ENCODE measurements around the gene CDKN2C.

CDKN2C gene

DNA sequence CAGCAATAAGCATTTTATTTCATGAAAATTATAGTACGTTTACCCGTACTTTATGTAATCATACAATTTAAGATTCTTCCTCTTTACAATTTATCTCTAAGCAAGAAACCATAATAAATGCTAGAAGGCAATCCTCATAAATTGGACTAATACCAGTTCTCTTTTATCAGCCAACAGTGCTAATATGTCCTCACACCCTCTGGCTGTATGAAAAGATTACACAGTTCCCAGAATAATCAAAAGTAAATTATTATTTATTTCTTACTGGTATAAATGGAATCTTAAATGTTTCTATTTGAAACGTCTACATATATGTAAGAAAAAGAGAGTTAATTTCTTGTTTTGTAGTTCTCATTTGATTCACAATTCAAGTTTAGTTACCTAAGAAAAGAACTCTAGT lies 3.1 kb upstream of the CDKN2C start:
- DNase-seq = no peak

- no peak for DNase-seq
Observed at GRCh38 chr1:50967416-50968157, 2.5 kb upstream of the CDKN2C start.

DNA sequence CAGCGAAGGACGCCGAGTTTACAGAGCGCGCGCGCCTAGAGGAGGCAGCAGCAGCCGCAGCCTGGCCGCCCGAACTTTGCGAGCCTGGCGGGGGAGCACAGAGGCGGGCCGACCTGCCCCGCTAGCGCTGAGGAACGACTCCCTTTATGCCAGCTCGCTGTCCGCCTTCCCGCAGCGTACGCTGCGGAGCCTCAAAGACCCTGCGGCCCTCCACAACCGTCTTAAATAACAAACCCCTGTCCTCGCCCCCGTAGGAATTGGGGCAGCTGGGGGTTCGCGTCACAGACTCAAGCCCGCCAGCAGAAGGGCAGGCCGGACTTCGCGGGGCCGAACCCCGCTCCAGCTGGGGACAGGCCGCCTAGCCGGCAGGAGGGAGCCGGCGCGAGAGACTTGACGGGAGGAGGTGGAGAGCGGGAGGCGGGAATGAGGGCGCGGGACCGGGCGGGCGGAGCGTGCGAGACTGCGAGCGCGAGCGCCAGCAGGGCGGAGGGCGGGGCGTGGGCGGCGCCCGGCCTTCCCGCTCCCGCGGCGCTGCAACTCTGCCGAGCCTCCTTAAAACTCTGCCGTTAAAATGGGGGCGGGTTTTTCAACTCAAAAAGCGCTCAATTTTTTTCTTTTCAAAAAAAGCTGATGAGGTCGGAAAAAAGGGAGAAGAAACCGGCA lies 1.8 kb upstream of the CDKN2C start:
- DNase-seq = peak; percentile 35

DNA sequence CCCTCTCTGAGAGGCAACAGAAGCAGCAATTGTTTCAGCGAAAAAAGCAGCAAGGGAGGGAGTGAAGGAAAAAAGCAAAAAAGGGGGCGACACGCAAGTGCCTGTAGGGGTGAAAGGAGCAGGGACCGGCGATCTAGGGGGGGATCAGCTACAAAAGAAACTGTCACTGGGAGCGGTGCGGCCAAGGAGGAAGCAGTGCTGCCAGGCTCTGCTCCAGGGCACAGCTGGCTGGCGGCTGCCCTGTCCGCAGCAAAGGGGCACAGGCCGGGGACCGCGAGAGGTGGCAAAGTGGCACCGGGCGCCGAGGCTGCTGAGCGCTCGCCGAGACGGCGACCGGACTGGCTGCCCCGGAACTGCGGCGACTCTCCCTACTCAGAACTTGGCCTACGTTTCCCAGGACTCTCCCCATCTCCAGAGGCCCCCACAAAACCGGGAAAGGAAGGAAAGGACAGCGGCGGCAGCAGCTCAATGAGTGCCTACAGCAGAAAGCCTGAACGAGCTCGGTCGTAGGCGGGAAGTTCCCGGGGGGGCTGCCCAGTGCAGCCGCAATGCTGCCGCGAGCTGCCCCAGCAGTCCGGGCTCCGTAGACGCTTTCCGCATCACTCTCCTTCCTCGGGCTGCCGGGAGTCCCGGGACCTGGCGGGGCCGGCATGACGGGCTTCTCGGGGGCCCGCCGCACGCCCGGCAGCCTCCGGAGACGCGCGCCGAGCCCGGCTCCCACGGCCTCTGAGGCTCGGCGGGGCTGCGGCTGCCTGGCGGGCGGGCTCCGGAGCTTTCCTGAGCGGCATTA lies 1.0 kb upstream of the CDKN2C start:
- DNase-seq = no peak

- DNase-seq = no peak
Observed at GRCh38 chr1:50970509-50970887, 453 bp downstream of the CDKN2C start.

- no peak for DNase-seq
Observed at GRCh38 chr1:50970931-50971582, 1.0 kb downstream of the CDKN2C start.

GRCh38 chr1:50971748-50972305 lies 1.8 kb downstream of the CDKN2C start:
- DNase-seq = no peak

DNA sequence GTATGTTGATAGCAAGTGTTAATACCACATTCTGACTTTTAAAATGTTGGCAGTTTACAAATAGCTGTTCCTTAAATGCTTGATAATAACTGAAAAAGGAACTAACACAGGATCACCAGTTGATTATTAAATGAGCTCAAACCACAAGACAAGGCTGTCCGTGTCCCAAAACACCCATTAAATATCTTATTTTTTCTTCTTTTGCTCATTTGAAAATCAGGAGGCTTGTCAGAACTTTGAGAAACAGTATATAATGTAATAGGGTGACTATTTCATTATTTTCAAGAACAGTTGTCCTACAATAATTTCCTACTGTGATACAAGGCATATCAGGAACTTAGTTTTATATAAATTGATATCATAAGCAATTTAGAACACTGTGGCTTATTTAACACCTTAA lies 2.7 kb downstream of the CDKN2C start:
- no peak for DNase-seq

GRCh38 chr1:50973255-50973654 lies 3.2 kb downstream of the CDKN2C start:
- DNase-seq = no peak

DNA sequence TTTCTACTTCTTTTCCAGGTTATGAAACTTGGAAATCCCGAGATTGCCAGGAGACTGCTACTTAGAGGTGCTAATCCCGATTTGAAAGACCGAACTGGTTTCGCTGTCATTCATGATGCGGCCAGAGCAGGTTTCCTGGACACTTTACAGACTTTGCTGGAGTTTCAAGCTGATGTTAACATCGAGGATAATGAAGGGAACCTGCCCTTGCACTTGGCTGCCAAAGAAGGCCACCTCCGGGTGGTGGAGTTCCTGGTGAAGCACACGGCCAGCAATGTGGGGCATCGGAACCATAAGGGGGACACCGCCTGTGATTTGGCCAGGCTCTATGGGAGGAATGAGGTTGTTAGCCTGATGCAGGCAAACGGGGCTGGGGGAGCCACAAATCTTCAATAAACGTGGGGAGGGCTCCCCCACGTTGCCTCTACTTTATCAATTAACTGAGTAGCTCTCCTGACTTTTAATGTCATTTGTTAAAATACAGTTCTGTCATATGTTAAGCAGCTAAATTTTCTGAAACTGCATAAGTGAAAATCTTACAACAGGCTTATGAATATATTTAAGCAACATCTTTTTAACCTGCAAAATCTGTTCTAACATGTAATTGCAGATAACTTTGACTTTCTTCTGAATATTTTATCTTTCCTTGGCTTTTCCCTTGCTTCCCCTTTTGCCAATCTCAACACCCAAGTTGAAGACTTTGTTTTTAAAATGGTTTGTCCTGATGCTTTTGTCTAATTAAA lies 4.0 kb downstream of the CDKN2C start:
- DNase-seq = no peak

DNA sequence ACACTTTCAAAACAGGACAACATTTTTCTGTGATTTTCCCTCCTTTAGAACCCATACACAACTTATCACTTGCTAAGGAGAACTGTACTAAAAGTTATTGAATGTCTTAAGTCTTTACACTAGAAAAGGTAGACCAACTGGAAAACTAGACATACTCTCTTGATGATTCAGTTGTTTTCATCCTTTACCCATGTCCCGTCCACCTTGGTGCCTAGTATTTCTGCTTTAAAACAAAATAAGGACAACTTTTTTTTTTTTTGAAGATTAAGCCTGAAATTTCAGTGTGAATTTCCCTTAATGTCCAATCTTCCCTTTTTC lies 4.5 kb downstream of the CDKN2C start:
- DNase-seq = no peak

- no peak for DNase-seq
Observed at GRCh38 chr1:50975436-50975835, 5.4 kb downstream of the CDKN2C start.

- no peak for DNase-seq
Observed at GRCh38 chr1:50976111-50976889, 6.3 kb downstream of the CDKN2C start.

DNA sequence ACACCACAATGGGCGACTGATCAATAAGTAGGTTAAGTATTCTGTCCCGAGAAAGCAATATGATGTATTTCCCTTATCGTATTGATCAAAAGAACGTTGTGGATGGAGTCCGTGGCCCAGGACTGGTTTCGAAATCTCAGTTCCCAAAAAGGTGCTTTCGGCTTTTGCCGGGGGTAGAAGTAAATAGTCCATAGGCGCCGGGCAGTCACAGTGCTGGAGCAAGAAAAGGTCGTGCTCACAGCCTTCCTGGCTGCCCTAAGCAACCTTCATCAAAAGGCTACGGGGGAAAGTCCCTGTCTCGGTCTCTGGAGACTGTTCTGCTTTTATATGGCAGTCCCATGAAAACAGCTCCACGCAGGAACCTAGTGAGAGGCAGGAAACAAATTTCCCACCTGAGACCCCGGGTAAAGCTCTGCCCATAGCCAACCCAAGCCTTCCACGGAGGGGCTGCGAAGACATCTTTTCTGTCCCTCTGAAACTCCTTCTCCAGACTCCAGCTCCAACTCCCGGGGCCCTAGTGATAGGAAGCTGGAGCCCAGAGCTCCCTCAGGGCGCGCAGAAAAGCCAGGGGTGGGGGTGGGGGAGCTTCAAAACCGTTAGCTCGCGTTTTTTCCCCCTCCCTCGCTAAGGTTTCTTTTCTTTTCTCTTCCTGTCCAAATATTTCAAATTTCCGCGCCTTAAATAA lies 7.0 kb downstream of the CDKN2C start:
- no peak for DNase-seq

- no peak for DNase-seq
Observed at GRCh38 chr1:50977575-50978143, 7.6 kb downstream of the CDKN2C start.

- DNase-seq = no peak
Observed at GRCh38 chr1:50978144-50978851, 8.3 kb downstream of the CDKN2C start.

DNA sequence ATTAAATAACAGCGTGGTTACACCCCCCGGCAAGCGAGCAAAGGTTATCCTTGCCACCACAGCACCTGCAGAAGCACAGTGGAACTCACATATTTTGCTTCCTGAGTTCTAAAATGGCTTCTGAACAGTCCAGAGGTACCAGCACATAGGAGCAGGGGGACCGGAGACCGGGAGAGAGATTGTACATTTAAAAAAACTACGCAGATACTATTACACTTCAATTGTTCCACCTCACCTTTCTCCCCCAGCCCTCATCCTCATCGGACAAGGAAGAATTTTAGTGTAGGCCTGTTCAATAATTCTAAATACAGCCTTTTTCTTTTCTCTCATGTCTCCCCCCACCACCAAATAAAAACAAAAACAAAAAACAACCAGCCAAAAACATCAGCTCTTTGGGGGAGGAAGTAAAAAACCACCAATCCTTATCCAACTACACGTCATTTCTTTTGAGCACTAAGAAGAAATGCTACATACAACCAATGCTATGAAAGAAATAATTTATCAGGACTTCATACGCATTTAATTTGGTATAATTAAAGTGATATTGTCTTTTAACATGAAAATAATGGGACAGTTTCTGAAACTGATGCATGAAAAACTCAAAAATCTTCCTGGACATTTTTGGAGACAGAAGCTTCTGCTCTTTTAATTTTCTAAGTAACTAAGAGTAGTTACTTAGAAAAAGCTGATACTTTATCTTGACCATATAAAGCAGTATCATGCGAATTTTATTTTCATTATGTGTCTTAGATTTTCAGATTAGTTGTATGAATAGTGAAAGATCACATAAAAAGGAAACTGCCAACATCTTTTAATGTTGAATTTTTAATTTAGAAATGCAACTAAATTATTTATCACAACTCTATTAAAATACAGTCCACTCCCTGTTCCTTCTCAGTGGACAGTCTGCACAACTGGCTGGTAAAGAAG lies 9.1 kb downstream of the CDKN2C start:
- DNase-seq = no peak

DNA sequence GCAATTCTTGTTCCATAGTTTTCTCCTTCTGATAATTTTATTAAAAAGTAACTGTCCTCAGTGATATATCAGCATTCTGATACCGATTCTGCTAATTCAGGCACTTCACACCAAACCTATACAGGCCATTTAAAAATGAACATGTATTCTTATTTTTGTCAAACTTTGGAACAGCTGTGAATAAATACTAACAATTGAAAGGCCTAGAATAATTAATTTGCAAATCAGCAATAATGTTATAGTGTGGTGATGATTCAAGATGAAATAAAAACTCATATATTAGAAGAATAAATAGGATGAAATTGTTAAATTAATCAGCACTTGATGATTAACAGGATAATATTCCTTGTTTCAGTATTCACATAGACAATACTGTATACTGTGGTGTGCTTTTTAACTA lies 9.9 kb downstream of the CDKN2C start:
- no peak for DNase-seq

DNA sequence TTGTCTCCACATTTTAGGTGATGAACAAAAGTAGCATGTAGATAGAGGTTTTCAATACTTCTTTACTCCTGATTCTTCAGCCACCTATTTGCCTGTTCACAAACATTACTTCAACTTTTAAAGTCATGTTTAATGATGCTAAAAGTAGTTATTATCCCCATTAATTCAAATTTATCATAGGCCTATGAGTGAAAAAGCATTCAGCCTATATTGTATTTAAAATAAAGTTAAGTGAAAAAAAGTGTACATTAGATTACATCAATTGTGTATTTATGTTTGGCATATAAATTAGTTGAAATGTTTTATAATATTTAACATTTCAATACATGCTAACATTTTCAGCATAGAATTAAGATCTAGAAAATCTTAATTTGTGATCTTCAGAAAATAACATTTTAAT lies 10.5 kb downstream of the CDKN2C start:
- DNase-seq = no peak
